T-helper 1 cell (primary cell): ENCODE measurements around the gene FBXO9.

ENCODE experiments used
- DNase-seq, 5 donors: peaks; one replicate each; pipeline ENCODE4 v3.0.0-alpha.2; 2012 to 2020

The FBXO9 gene

DNA sequence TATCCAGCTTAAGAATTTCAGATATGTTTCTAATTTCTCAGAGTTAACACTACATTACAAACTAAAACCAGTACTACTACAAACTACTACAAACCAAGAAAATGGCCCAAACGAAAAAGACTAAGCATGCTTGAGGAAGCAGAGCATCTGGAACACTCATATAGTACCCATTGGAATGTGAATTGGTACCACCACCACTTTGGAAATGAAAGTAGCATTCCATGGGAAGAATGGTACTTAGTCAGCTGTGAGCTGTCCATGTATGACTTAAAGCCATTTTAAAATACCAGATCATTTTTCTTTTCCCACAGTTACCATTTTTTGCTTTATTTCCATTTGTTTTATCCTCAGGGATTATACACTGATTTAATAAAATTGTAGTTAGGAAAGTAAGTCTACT lies 30.5 kb downstream of the FBXO9 start:
- DNase-seq = no peak

DNA sequence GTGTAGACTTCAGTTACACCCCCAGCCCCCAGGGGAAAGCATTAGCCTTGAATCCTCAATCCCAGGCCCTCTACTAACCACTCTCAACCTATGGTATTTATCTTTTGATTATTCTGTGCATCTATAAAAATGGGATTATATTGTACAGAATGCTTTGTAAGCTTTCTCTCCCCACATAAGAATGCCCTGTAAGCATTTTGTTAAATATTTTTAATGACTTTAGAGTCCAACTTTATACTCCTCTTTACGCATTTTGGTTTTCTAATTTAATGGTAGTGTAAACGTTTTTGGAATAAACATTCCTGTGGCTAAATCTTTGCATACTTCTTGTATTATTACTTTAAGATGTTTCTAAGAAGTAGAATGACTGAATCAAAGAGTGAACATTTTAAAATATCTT lies 35.4 kb downstream of the FBXO9 start:
- no peak for DNase-seq

DNA sequence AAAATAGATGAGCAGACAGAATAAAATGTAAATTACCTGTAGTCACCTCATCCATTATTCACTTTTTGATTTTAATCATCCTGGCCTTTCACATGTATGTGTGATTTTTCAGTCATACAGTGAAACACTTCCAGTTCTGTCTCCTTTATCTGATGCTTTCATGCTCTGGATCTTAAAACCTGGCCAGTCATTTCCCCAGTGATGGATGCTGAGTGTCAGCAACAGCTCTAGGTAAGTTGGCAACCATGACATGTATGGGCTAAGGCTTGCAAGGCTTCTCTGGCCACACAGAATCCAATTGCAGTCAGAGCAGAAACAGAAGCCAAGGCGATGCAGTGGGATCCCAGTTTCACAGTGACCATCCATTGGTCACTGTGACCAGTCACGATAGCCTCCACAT lies 35.8 kb downstream of the FBXO9 start:
- DNase-seq = no peak

DNA sequence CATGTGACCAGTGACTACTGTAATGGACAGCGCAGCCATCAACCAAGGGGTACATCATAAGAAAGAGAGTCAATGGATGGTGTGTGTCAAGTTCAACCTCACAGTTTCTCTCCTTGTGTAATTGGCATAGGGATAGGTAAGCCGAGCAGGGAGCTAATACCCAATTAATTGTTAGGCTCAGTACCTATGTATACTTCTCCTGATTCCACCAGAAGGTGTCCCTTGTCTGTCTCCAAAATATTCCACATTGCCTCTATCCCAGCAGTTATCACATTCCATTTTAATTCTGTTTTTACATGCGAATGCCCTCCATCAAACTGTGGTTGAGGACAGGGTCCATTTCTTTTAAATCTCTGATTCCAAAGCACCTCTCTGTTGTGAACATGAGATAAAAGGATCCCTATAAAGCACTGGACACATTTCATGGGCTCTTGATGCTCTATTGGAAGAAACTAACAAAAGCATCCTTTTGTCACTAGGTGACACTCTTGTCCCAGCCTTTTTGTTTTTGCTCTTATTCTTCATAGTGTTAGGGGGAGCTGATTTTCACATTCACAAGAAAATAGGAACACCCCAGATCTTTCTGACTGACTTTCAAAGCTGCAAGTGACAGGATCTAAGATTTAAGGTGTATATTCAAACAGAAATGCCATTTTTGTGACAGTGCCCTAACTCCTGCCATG lies 38.9 kb downstream of the FBXO9 start:
- no peak for DNase-seq

DNA sequence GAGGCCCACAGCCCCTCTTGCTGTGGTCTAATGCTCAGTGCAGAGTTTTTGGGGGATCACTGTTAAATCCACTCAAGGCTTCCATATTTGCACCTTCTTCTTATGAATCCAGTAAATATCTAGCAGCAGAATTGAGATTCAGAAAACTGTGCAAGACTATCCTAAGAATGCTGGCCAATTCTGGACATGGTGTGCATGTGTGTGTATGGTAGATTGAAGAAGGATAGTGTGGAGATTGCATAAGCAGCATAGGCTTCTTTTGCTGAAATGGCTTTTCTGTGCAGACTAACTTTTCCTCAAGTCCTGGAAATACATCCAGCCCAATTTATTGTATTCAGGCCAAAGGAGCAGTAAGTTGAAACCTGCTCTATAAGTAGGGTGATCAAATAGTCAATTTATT lies 39.7 kb downstream of the FBXO9 start:
- DNase-seq = no peak

DNA sequence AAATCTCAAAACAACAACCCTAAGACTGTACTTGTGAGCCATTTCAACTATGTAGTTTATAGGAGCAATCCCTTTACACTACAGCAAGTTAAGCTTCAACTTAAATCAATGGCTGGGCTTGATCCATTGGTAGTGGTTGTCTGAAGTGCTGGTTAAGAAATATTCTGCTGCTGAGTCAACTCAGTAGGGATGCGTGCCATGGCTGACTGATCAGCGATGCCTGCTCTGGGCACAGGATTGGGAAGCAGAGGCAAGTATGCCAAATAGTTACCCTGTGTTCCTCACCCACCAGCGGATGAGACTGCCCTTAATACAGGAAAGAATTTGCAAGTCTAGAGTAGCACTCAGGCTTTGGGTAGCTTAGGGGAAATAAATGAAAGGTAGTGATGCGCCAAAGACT lies 41.9 kb downstream of the FBXO9 start:
- DNase-seq = no peak

DNA sequence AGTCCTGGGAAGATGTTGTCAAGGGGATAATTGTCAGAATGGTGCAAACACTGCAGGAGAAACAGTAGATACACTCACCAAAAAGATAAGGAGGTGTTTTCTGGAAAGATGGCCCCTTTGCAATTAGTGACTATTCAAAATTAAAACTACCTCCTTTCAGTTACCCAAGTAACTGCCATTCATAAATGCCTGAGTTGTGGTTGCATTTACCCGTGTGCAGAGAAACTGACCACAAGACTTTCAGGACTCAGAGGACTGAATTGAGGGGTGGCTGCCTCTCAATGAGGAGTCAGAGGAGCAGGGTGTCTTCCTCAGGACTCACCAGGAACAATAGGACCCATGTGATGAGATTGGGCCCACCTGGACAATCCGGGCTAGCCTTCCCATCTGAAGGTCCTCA lies 44.4 kb downstream of the FBXO9 start:
- no peak for DNase-seq

DNA sequence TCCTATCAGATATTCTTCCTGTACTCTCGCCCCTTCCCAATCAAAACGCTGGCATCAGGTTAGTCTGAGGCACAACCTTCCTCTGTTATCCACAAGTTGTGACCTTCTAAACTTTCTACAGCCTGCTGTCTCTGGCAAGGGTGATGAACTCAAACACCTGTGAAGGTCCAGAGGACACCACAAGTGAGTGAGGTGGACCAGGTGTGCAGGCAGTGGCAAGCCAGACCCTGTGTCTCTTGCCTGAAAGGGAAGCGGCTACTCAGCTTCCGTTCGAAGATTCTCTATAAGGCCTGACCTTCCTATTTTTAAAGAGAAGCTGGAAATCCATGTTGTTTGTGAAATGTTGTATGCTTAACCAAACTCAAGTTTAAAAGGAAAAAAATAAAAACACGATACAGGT lies 46.7 kb downstream of the FBXO9 start:
- DNase-seq = no peak

DNA sequence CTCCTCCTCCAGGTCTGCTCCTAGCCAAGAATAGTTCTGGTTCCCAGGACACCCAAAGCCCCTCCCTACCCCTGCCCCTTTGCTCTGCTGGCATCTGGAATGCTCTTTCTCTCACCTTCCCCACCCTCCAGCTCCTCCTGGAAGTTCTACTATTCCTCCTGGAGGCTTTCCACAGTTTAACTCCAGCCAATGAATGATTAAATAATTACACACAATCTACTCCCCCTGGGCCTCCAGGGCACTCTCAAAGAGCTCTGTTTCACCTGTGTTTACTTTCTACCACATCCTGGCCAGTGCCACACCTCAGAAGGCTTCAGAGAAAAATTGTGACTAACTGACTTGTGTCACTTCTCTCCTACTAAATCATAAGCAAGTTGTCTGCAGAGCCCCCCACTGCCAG lies 47.2 kb downstream of the FBXO9 start:
- no peak for DNase-seq

DNA sequence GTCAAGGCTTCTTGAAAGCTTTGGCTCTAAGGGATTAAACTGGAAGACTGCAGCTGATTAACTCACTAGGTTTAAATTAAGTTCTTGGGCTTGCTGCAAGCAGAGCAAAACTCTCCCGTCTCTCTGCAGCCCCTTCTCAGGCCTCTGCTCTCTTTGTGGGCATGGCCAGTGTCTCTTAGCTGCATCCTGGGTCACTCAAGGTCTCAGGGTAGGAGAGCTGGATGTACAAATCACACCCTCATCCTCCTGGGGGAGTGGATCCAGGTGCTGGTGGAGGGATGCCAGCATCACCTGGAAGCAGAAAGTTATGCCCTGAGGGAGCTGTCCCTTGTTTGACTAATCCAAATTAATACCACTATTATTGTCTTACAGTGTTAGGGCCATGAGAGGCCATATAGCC lies 47.7 kb downstream of the FBXO9 start:
- DNase-seq = no peak

DNA sequence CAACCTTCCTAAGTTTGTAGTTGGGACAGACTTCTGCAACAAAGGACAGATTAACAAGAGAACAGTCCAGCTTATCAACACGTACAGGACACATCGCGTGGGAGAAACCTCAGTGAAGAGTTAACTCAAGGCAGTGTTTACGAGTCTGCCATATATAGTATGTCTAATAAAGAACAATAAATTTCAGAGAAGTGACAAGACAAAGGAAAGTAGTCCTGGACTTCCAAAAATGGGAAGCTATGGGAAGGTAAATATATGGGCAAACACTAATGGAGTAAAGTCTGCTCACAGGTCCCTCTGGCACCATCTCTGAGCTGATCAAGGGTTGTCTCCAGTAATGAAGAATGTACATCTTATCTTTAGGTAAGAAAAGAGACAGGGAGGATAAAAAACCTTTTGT lies 48.5 kb downstream of the FBXO9 start:
- no peak for DNase-seq

DNA sequence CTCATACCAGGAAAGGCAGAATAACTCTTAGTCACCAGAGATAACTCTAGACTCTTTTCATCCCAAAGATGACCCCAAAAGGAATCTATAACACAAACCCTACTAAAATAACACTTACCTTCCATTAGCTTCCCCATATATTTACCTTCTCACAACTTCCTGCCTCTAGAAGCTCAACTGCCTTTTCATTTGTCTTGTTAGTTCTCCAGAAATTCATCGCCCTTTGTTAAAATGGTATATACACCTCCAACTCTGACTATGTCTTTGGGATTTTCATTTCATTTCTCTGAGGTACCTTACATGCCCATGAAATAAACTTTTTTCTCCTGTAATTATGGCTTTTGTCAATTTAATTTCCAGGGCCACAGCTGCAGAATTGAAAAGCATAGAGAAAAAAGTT lies 49.9 kb downstream of the FBXO9 start:
- no peak for DNase-seq

DNA sequence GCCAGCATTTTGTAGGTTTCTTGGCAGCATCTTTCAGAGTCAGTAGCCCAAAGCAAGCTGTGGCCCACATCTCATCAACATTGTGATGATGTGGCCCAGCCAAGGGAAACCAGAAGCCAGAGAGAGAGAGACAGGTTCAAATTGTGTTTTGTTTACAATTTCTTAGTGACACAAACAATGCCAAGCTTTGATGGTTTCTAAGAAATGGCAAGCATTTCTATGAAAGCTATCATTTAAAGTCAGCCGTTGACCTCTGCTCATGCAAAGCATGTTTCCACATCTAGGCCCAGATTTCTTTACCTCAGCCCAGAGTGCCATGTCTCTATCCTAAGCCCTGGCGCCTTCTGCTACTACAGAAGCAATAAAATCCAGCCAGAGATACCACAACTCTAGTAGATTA lies 50.5 kb downstream of the FBXO9 start:
- DNase-seq = no peak

DNA sequence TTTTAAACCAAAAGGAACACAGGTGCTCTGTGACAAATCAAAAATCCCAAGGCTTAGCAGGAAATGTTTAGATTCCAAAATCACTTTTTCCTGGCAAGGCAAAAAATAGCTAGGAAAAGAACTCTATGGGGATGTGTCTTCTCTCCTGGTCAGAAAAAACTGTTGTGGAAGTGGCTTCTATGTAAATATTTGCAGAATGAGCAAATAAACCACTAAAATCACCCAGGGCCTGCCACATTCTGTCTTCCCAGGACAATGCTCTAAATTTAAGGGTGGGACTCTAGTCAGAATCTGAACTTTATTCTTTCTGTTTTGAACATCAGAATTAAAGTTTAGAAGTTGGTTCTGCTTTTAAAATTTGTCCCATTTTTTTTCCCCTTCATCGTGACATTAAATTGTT lies 54.1 kb downstream of the FBXO9 start:
- no peak for DNase-seq

DNA sequence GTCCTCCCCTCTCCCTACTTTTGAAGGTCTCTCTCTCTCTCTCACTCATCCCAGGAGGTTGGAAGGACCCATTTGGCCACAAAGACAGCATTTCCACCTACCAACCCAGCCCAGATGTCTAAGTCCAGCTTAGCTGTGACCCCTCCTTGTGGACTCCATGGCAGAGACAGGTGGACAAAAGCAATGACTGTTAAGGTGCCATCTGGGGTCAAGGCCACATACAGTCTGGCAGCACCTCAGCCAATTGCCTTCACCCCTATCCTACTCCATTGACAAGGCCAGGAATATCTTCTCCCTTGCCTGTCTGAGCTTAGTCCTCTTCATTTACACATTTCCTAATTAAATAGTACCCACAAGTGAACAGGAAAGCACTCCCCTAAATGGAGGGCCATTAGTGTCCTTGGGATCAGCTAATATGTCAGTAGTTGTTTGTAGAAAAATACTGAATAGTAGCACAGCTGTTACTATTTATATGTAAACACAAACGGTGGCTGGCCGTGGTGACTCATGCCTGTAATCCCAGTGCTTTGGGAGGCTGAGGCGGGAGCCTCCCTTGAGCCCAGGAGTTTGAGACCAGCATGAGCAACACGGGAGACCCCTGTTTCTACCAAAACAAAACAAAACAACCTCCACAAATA lies 54.7 kb downstream of the FBXO9 start:
- no peak for DNase-seq

DNA sequence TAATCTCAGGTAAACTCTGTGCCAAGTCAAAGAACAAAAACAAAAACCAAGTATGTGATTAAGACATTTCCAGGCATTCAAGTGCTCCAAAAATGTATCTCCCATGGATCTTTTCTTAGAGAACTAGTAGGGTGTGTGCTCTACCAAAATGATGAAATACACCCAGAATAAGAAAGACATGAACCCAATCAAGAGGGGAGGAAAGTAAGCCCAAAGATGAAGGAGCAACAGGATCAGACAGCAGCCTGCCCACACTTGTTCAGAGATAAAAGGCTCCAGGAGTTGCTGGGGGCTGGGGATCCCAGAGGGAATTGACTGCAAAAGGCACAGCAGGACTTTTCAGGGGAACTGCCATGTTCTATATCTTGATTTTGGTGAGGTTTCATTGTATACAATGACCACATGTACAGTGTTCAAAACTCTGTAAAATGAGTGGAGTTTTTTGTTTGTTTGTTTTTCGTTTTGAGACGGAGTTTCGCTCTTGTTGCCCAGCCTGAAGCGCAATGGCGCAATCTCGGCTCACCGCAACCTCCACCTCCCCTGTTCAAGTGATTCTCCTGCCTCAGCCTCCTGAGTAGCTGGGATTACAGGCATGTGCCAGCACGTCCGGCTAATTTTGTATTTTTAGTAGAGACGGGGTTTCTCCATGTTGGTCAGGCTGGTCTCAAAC lies 59.1 kb downstream of the FBXO9 start:
- no peak for DNase-seq

DNA sequence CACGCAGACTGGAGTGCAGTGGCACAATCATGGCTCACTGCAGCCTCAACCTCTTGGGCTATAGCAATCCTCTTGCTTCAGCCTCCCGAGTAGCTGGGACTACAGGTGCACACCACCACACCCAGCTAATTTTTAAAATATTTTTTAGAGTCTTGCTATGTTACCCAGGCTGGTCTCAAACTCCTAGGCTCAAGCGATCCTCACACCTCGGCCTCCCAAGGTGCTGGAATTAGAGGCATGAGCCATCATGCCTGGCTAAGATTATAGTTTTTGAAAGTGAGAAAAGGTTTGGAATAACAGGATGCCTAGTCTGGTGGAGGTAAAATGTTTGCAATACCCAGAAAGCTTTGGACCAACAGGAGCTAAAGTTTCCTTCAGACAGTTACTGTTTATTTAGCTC lies 60.1 kb downstream of the FBXO9 start:
- DNase-seq = no peak

DNA sequence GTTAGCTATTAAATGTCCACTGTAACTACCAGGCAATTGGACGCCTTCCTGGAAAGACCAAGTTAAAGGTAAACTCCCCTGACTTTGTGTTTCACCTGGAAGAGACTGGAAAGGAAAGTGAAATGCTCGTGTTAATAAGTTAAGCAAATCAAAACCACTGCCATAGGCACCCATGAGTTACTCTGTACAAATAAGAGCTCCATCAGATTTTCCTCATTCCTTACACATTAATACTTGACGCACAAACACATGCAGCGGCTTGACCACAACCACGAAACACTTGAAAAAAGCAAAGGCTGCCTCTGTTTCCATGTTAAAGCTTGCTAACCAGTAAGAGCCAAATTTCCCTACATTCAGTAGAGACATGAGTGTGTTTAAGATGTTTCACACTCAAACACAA lies 63.6 kb downstream of the FBXO9 start:
- DNase-seq = no peak

DNA sequence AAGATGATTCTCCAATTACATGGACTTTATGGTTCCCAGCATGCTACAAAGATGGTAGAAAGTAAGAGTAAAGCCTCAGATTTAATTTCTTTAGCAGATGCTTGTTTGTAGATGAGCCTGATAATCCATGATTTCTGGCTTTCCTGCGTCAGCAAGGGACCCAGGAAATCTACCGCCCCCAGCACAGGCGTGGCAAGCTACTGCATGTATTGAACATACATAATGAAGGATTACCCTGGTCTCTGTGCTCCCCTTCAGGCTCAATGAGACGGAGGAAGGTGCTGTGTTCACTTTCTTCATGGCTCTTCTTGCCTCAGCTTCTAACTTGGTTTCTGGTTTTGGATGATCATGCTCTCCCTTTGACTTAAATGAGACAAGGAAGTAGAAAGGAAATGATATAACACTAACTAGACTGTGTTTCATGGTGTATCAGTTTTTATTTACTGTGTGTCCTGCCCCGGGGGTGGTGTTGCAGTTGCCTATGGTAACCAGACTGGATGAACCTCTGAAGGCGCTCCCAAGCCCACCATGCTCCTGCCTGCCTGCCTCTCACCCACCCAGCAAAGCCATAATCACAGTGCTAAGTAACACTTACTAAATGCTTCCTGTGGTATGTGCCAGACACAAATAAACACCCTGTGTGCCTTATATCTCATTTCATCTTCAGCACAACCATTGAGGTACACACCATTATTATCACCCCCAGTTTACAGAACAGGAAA lies 65.5 kb downstream of the FBXO9 start:
- no peak for DNase-seq

DNA sequence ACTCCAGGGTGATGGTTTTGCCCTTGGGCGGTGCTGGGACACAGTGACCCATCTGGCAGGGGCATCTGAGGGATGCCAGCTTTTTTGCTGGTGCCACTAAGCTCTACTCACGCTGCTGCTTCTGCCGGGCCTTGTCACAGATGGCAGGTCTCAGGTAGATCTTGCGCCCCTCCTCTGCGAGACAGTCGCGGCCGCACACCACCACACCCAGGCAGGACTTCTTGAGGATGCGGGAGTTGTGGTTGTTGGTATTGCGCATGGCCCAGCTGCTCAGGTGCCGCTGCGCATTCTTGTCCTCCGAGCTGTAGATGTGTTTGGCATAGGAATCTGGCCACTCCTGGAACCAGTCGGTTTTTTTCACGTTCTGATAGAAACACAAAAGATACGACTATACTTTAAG lies 68.8 kb downstream of the FBXO9 start:
- no peak for DNase-seq

DNA sequence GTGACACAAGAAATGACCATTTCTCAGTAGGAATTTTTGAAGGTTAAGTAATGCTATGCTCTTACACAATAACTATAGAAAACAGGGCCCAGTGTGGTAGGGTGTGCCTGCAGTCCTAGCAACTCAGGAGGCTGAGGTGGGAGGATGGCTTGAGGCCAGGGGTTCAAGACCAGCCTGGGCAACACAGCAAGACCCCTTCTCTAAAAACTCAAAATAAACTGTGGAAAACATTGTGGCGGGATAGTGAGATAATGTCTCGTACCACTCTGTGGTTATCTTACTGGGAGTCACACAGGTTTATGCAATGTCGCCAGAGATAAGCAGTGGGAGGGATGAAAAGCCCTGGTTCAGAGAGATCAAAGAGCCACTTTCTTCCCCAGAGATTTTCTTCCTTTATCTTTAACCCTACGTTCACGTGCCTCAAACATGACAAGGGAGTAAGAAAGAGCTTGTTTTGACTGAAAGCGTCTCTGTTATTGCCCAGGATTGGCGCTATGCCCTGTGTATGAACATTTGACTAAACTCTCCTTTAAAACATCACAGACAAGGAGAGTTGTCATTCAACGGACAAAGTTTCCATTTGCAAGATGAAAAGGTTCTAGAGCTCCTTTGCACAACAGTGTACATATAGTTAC lies 69.5 kb downstream of the FBXO9 start:
- no peak for DNase-seq

DNA sequence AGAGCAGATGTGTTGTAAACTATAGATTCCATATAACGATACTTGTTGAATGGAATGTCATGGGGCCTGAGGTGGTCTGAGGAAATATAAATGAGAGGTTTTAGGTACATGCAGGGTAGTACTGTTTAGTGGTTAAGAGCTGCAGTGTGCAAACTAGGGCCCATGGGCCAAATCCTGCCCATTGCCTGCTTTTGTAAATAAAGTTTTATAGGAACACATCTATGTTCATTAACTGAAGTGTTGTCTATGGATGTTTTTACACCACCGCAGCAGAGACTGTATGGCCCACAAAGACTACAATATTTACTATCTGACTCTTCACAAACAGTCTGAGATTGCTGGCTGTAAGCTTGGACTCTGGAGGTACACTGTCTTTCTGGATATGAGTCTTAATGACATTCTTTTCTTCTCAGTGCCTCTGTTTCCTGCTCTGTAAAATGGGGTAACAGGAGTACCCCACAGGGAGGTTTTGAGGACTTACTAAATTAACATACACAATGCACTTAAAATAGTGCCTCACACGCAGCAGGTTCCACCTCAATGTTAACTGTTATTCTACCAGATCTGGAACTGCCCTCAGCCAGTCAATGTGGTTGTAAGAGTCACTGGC lies 70.9 kb downstream of the FBXO9 start:
- no peak for DNase-seq

DNA sequence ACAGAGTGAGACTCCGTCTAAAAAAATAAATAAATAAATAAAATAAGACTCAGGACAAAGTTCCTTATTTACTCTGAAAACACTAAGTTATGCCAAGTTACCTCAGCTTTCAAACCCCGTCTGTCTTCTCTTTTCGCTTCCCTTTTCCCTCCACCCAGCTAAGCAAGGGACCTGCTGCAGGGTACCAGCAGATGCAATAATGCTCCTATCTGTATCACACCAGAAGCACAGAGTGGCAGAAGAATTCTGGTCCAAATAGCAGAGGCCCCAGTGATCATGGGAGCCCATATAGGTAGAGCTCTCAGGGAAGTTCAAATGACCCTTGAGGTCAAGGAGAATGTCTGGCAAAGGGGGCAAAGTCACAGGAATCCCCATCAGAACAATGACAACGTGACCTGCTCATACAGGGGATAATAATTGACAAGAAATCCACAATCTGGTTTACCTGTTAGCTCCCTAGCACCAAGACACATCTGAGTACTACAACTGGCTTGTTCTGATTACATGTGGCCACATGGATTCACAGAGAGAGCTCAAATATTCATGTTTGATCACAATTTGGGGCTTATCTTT lies 74.7 kb downstream of the FBXO9 start:
- DNase-seq = no peak
